ENCODE measurements around the gene WDR7. TPM values are rescaled to one million over a fixed set of nuclear protein-coding genes. Genes with fewer than 3 reads are reported as not detected.
A peak's percentile ranks its signal among the peaks of the same experiment; 100 is the strongest.

Gene WDR7
- total and polyA plus RNA-seq, 2 of the 4 experiments (the other 2 are of a cell fraction), result 3.7 to 23.3 TPM

- H2AK9ac ChIP-seq (replicated peaks; ENCODE audit: low read depth, low read length, poor library complexity), result peak within 1 kb of the TSS; percentile 96
- no peaks in the 10 kb centered on the region for H3K9me1 ChIP-seq (ENCODE audit: insufficient read depth, low read length)
- ChIA-PET CTCF (no interaction called here), POLR2A (ENCODE audit: unreplicated experiment) (interaction anchor here (0.5 to 0.8 kb wide), 3 partner anchors 13 to 845 kb away, joined by 3 to 5 read pairs (median 3); partner anchors contain the start of gene WDR7)
- H3K14ac ChIP-seq (replicated peaks; ENCODE audit: low read depth, low read length), result peak within 1 kb of the TSS; percentile 91
- in situ Hi-C loops (cut with MboI; ENCODE audit: low sequenced_read_pairs) (no loop called here), dilution Hi-C loops (cut with HindIII; ENCODE audit: low sequenced_read_pairs, unreplicated experiment) (no loop called here), intact Hi-C loops (cut with micrococcal nuclease) (no loop called here)
- H3K79me1 ChIP-seq (ENCODE audit: low read depth in 1 of 2, low read length in 2 of 2), result peaks cover 0 to 17% of the 10 kb centered on the region in 2 experiments; a peak in 2 of 4 replicates
- no peaks in the 10 kb centered on the region for H3K36me3 ChIP-seq (ENCODE audit: control insufficient read depth, insufficient read depth, low read length)
- peak; percentile 97 for ATAC-seq (ENCODE audit: low read depth)
- H2BK120ac ChIP-seq (ENCODE audit: low read depth, low read length), result peak within 1 kb of the TSS; percentile 56
- peak within 1 kb of the TSS; percentile 93 for H3K23ac ChIP-seq (ENCODE audit: low read depth, low read length)
- WGBS, 2 experiments (ENCODE audit: extremely low coverage in 2 of 2, insufficient read length in 1 of 2), result 1% methylated on average over 25 of the region's 64 CpGs; no CpG with 5 or more reads in 1 of the 2 experiments
- H3K4me2 ChIP-seq (ENCODE audit: low read depth, low read length), result peak within 1 kb of the TSS; percentile 87
- peak; percentile 99 for DNase-seq
- H3K56ac ChIP-seq (ENCODE audit: extremely low read depth, insufficient read depth, low read length), result peak within 1 kb of the TSS; percentile 87
- H4K20me1 ChIP-seq (ENCODE audit: insufficient read depth, low read length), result peaks cover 42% of the 10 kb centered on the region
- peak within 1 kb of the TSS; percentile 96 for H2AFZ ChIP-seq (replicated peaks; ENCODE audit: low read length, poor library complexity)
- H3K27me3 ChIP-seq (ENCODE audit: control insufficient read depth, insufficient read depth, low read length), result no peaks in the 10 kb centered on the region
- H2AK5ac ChIP-seq (ENCODE audit: low read depth, low read length), result peak within 1 kb of the TSS; percentile 73
- no peak within 1 kb of the TSS for H2BK20ac ChIP-seq (ENCODE audit: low read depth, low read length)
- H3K27ac ChIP-seq (ENCODE audit: insufficient read depth, low read length), result peak within 1 kb of the TSS; percentile 91
- no peak within 1 kb of the TSS for H2BK15ac ChIP-seq (ENCODE audit: low read depth, low read length)
- H4K91ac ChIP-seq (ENCODE audit: insufficient read depth, low read depth, low read length), result peak within 1 kb of the TSS; percentile 90
- H3K18ac ChIP-seq (ENCODE audit: low read depth, low read length), result peak within 1 kb of the TSS; percentile 55
- H3K4me1 ChIP-seq (ENCODE audit: control insufficient read depth, insufficient read depth, low read length), result peaks cover 3% of the 10 kb centered on the region; the same call in 1 of the 2 replicates
- peak within 1 kb of the TSS; percentile 89 to 98 for H4K8ac ChIP-seq (ENCODE audit: low read depth in 2 of 2, low read length in 2 of 2)
- peak within 1 kb of the TSS; percentile 94 for H3K4me3 ChIP-seq (ENCODE audit: insufficient read depth, low read depth, low read length)
- no TSS peak for BruUV-seq (replicated peaks)
- peak within 1 kb of the TSS; percentile 92 for H2BK5ac ChIP-seq (ENCODE audit: low read depth, low read length, poor library complexity, severe bottlenecking)
- peak within 1 kb of the TSS; percentile 95 for H4K5ac ChIP-seq (ENCODE audit: low read depth, low read length)
- peak within 1 kb of the TSS; percentile 96 for H3K9ac ChIP-seq (ENCODE audit: low read depth, low read length)
- H3K4ac ChIP-seq (ENCODE audit: low read depth, low read length), result peak within 1 kb of the TSS; percentile 90
- no peaks in the 10 kb centered on the region for H3K9me3 ChIP-seq (ENCODE audit: control insufficient read depth, insufficient read depth, low read length)
- TF ChIP-seq FOS (IDR thresholded peaks at IDR 0.05; ENCODE audit: low read depth, low read length) (peak; percentile 49; the same call in 1 of the 2 replicates), CEBPB (IDR thresholded peaks at IDR 0.05; ENCODE audit: low read depth, low read length) (no peak), BHLHE40 (IDR thresholded peaks at IDR 0.05; ENCODE audit: low read depth, low read length) (peak; percentile 89), RCOR1 (IDR thresholded peaks at IDR 0.05; ENCODE audit: insufficient replicate concordance, low read length) (no peak), SMC3 (IDR thresholded peaks at IDR 0.05; ENCODE audit: low read depth, low read length) (no peak), RAD21 (IDR thresholded peaks at IDR 0.05; ENCODE audit: low read length) (no peak), RFX5 (IDR thresholded peaks at IDR 0.05; ENCODE audit: low read depth, low read length) (no peak), MAZ (IDR thresholded peaks at IDR 0.05; ENCODE audit: borderline replicate concordance, low read depth, low read length) (peak; percentile 90; the same call in 1 of the 2 replicates), CHD1 (IDR thresholded peaks at IDR 0.05; ENCODE audit: low read depth, low read length) (no peak), MAFK (IDR thresholded peaks at IDR 0.05; ENCODE audit: low read depth, low read length) (no peak), MXI1 (IDR thresholded peaks at IDR 0.05; ENCODE audit: borderline replicate concordance, low read depth, low read length) (no peak; the same call in 1 of the 2 replicates), NFE2L2 (IDR thresholded peaks at IDR 0.05; ENCODE audit: low read depth, low read length) (peak; percentile 72)
- TF ChIP-seq, protein P1, sequence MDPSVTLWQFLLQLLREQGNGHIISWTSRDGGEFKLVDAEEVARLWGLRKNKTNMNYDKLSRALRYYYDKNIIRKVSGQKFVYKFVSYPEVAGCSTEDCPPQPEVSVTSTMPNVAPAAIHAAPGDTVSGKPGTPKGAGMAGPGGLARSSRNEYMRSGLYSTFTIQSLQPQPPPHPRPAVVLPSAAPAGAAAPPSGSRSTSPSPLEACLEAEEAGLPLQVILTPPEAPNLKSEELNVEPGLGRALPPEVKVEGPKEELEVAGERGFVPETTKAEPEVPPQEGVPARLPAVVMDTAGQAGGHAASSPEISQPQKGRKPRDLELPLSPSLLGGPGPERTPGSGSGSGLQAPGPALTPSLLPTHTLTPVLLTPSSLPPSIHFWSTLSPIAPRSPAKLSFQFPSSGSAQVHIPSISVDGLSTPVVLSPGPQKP (IDR thresholded peaks at IDR 0.05; ENCODE audit: borderline replicate concordance, low read depth, low read length), result no peak
- TF ChIP-seq, protein P2, sequence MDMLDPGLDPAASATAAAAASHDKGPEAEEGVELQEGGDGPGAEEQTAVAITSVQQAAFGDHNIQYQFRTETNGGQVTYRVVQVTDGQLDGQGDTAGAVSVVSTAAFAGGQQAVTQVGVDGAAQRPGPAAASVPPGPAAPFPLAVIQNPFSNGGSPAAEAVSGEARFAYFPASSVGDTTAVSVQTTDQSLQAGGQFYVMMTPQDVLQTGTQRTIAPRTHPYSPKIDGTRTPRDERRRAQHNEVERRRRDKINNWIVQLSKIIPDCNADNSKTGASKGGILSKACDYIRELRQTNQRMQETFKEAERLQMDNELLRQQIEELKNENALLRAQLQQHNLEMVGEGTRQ (IDR thresholded peaks at IDR 0.05; ENCODE audit: low read depth, low read length), result peak; percentile 97
Measured at GRCh38 chr18:56638232-56639103, 12.7 kb upstream of the WDR7 start, which contains the start of gene TXNL1. TXNL1 (minus strand) TSS chr18:56638592; CDS start chr18:56638440, 152 bp downstream.
